Muscle of back (tissue), 13 donors: ENCODE measurements around the gene NUDT11. TPM values are rescaled to one million over a fixed set of nuclear protein-coding genes. Genes with fewer than 3 reads are reported as not detected.
A peak's percentile ranks its signal among the peaks of the same experiment; 100 is the strongest.
"Not testable (repeated sequence)": the region's sequence is repeated elsewhere in the genome, so short reads cannot be mapped to it uniquely, and the experiment has no call there.

ENCODE experiments used
- DNase-seq, 3 donors: peaks; one replicate each; pipeline versions ENCODE4 v3.0.0 to v3.0.0-alpha.2; 2013
- long read RNA-seq, 9 donors: transcript quantifications; one replicate each; lab custom pipeline, GENCODE V29; 2026
- polyA plus RNA-seq, 10 donors: library from polyadenylated mRNA; unstranded; fragments of 120-200 nt; gene quantifications; one replicate each; pipeline ENCODE4 v1.2.1, GENCODE V29; 2013; ENCODE audit not compliant: insufficient read length in 10 of 10

Gene NUDT11
- 10 to 100 TPM in 1 of 10 donors, 1 to 10 TPM in 9; 3.3 to 11.1 (median 6.5) TPM for polyA plus RNA-seq
- long read RNA-seq, donor 1, partial matches to known transcripts: 0 of 2 reads
- long read RNA-seq, donor 1, other reads (novel, unspliced or antisense): 0 of 2 reads
- long read RNA-seq, donor 2, partial matches to known transcripts: 0 of 1 reads
- long read RNA-seq, donor 2, other reads (novel, unspliced or antisense): 0 of 1 reads
- long read RNA-seq, donor 3: 0 reads
- long read RNA-seq, donor 4, partial matches to known transcripts: 0 of 4 reads
- long read RNA-seq, donor 4, other reads (novel, unspliced or antisense): 0 of 4 reads
- long read RNA-seq, donor 5, transcript NUDT11-201 (2 exons, 2,385 nt): major isoform, 5 of 5 reads
- long read RNA-seq, donor 5, partial matches to known transcripts: 0 of 5 reads
- long read RNA-seq, donor 5, other reads (novel, unspliced or antisense): 0 of 5 reads
- long read RNA-seq, donor 6, partial matches to known transcripts: 0 of 2 reads
- long read RNA-seq, donor 6, other reads (novel, unspliced or antisense): 0 of 2 reads
- long read RNA-seq, donor 7, partial matches to known transcripts: 0 of 3 reads
- long read RNA-seq, donor 7, other reads (novel, unspliced or antisense): 0 of 3 reads
- long read RNA-seq, donor 8, partial matches to known transcripts: 0 of 3 reads
- long read RNA-seq, donor 8, other reads (novel, unspliced or antisense): 0 of 3 reads
- long read RNA-seq, donor 9: 0 reads

- DNase-seq: peak; percentile 52 to 89 (median 69)
These were observed at the start of gene NUDT11 for GRCh38 chrX:51496501-51497291. Gene NUDT11, minus strand, starts transcription at chrX:51496592. Its CDS starts 148 bp downstream, at chrX:51496444.

DNA sequence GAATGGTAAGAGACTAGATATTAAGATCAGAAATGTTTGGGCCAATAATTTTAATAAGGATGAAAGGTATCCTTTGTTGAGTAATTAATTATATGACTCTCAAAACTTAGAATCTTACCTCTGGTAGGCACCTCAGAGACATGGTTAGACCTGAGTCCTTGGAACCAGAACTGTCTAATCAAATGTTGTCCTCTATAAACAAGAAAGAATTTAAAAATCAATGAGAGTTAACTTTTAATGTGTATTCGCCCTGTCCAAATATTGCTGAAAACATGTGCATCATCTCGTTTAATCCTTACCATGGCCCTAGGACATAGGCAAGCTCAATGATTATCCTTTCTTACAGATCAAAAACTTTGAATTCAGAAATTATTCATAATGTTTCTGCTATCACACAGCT lies 24.0 kb upstream of the NUDT11 start:
- no peak for DNase-seq

- DNase-seq: not testable (repeated sequence)
These were observed 22.7 kb upstream of the NUDT11 start for GRCh38 chrX:51519131-51519530.

GRCh38 chrX:51507551-51507950 lies 11.2 kb upstream of the NUDT11 start:
- no peak for DNase-seq

DNA sequence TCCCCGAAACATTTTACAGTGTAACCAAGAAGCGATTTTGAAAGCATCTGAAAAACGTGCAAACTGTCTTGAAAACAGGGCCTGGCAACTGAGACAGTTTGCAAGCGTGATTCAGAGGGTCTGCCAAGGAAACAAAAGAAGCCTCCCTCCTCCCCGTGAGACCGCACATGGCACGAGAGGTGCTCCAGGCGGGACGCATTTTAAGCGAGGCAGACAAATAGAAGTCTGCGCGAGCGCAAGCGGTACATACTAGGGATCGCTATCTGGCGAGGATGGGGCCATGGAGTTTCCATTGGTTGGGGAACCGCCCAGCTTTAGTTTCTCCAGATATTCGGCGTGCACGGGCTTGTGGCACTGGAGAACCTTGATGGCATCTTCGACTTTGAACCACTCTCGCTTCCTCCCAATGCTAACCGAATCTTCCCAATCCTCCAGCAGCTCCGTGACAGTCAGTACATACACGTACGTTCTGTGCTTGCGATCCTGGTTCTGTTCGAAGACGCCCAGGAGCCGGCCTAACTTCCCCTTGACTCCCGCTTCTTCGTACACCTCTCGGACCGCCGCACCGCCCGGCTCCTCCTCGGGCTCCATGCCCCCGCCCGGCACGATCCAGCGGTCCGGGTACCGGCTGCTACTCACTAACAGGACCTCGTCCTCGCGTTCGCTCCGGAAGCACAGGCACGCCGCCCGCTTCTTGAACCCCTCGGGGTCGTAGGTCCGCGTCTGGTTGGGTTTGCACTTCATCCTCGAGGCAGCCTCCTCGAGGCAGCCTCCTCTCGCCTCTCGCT lies 497 bp downstream of the NUDT11 start:
- DNase-seq: peak in 2 of 3 donors; percentile 3 to 52

- DNase-seq: peak in 1 of 3 donors; percentile 16
These were observed 2.0 kb downstream of the NUDT11 start for GRCh38 chrX:51494409-51494808.

- DNase-seq: no peak
These were observed 8.5 kb downstream of the NUDT11 start for GRCh38 chrX:51487960-51488267.

GRCh38 chrX:51484616-51485015 lies 11.8 kb downstream of the NUDT11 start:
- DNase-seq: no peak

- not testable (repeated sequence) for DNase-seq
These were observed 14.0 kb downstream of the NUDT11 start for GRCh38 chrX:51482411-51482810.

DNA sequence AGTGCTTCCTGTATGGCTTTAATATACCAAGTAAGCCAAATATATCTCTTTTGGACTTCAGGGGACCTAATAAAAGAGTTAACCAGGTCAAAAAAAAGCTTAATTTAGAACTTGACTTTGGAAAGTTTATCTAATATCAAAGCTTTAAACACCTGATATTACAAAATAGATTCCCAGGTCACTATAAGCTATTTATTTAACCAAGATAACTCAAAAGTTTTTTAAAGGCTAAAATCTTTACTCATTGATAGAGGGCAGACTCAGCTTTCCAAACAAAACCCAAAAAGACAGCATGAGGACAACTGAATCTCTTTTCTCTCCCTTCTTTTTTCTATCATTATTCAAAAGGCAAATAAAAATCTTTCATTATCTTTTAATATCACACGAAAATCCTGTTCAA lies 19.5 kb downstream of the NUDT11 start:
- no peak for DNase-seq

DNA sequence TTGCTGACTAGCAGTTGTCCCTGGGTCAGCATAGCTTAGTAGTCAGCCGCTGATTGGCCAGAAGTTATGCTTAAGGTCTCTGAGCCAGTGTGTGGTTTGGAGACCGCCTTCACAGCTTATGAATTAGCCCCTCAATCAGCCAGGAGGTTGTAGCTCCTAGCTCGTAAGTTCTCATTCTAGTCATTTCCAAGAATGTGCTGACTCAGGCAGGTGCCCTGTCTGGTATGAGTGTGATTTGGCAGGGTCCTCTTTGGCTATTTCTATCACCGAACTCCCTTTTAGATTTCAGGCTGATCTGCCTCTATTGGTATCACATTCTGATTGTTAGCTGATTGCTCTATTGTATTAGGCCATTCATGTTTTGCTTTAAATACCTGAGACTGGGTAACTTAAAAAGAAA lies 33.1 kb downstream of the NUDT11 start:
- no peak for DNase-seq

DNA sequence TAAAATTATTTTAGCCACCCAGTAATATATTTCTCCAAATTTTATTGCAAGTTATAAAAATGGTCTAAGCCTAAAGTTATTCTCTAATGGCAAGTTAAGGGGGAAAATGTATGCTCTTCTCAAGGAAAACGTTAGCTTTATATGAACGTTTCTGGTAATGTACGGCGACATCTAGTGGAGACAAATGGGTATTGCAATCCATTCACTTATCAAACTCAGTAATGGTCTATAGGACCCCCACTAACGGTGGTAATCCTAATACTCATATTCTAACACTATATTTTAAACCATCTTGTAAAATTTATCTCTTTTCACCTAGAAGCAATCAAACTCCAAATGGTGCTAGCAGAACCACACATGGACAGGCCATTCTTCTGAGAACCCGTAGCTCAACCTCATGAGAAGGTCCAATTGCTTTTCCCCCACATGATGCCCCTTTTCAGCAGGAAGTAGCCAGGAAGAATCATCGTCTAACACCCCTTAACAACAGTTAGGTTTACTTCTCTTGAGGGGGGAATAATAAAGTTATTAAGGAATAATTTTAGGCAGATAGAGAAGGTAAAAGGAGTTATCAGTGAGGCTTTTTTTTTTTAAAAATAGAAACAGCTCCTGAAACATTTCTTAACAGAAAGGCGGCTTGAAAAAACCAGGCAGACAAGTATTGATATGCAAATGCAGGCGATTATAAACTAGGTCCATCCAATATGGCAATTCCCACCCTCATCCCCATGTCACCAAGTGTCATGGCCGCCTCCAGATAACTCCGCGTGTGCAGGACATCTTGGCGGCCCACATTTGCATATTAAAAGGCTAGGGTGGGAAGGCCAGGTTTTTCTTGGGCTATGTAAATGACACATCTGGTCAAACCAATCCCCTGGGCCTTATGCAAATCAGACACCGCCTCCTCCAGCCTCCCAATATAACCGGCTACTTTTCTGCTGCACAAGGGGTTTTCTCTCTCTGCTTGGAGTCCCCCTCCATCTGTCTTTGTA lies 35.0 kb downstream of the NUDT11 start:
- DNase-seq: peak; percentile 2 to 42 (median 34)

GRCh38 chrX:51459125-51459524 lies 37.3 kb downstream of the NUDT11 start:
- DNase-seq: no peak

DNA sequence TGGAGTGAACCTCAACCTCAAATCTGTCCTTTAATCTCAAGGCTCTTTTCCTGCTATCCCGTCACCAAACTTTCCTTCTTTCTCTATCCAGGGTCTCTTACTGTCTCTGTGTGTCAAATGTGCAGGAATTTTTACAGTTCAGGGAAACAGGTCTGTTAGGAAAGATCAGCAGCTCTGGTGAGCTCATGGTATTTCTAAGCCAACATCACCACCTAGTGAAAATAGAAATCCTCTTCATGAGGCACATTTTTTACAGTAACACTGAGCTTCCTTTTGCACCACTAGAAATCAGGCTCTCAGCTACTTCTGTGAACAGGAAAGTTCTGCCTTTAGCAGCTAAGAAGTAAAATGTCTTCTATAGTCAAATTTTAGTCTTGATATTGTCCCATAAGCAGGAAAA lies 39.6 kb downstream of the NUDT11 start:
- peak in 2 of 3 donors; percentile 1 to 2 for DNase-seq

GRCh38 chrX:51456246-51456645 lies 40.1 kb downstream of the NUDT11 start:
- DNase-seq: no peak

DNA sequence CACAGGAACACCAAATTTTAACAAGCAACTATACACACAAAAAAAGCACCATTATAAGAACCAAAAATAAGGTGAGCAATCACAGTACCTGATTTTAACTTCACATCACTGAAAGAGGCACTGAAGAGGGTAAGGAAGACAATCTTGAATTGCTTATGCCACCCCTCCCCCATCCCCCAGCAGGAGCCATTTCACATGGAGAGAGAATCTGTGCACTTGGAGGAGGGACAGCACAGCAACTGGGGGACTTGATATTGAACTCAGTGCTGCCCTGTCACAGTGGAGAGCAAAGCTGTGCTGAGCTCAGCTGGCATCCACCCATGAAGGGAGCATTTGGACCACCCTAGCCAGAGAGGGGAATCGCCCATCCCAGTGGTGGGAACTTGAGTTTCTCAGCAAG lies 56.0 kb downstream of the NUDT11 start:
- DNase-seq: no peak
